H1 (cell line): ENCODE results near the gene TTC28. TPM values are rescaled to one million over a fixed set of nuclear protein-coding genes. Genes with fewer than 3 reads are reported as not detected.
"Not testable (repeated sequence)": the region's sequence is repeated elsewhere in the genome, so short reads cannot be mapped to it uniquely, and the experiment has no call there.

Source experiments
- CTCF ChIA-PET: fragments of 300-600 bp; sonication (Branson Sonifier 250); formaldehyde crosslinking; loops from one replicate; lab custom pipeline; 2021; ENCODE audit not compliant: partially characterized antibody; lab: Charles Lee
- POLR2A ChIA-PET: fragments of 300-600 bp; sonication (Branson Sonifier 250); formaldehyde crosslinking; loops from one replicate; lab custom pipeline; 2021; ENCODE audit warnings: inconsistent platforms; ENCODE audit not compliant: partially characterized antibody; lab: Charles Lee
- DNase-seq, 2 experiments: peaks; one replicate each; pipeline versions ENCODE4 v3.0.0 to v3.0.0-alpha.2; 2010 to 2022; ENCODE audit warnings: low spot score in 2 of 2, low read depth in 1 of 2, mixed read lengths in 1 of 2
- FAIRE-seq: peaks from 2 replicates; lab custom pipeline; 2011; peaks lifted over from hg19 to GRCh38; lab: Jason Lieb, UNC
- H2AFZ ChIP-seq: 2 replicates; pipeline ENCODE4 v1.8.1; 2012; ENCODE audit warnings: low read length, inconsistent platforms
- H2AK5ac ChIP-seq: 2 replicates; pipeline ENCODE4 v1.6.1; 2013; ENCODE audit warnings: low read depth, low read length
- H2BK120ac ChIP-seq: replicated peaks from 2 replicates; pipeline ENCODE3; 2013; ENCODE audit warnings: low read depth, low read length, inconsistent platforms
- H2BK12ac ChIP-seq: 2 replicates; pipeline ENCODE4 v1.6.1; 2013; ENCODE audit warnings: low read depth, low read length
- H2BK15ac ChIP-seq: 2 replicates; pipeline ENCODE4 v1.6.1; 2013; ENCODE audit warnings: low read length
- H2BK20ac ChIP-seq: 2 replicates; pipeline ENCODE4 v1.6.1; 2013; ENCODE audit warnings: low read length
- H2BK5ac ChIP-seq: 2 replicates; pipeline ENCODE4 v1.6.1; 2013; ENCODE audit warnings: low read depth, low read length
- H3K14ac ChIP-seq: 2 replicates; pipeline ENCODE4 v1.6.1; 2013; ENCODE audit warnings: inconsistent platforms; ENCODE audit not compliant: insufficient read length
- H3K18ac ChIP-seq: 2 replicates; pipeline ENCODE4 v1.6.1; 2013; ENCODE audit warnings: low read length; ENCODE audit errors: extremely low read depth
- H3K23ac ChIP-seq: 2 replicates; pipeline ENCODE4 v1.6.1; 2013; ENCODE audit warnings: inconsistent platforms; ENCODE audit not compliant: insufficient read length
- H3K23me2 ChIP-seq: 2 replicates; pipeline ENCODE4 v1.6.1; 2013; ENCODE audit warnings: low read depth, low read length
- H3K27ac ChIP-seq: 2 replicates; pipeline ENCODE4 v1.6.1; 2011; ENCODE audit warnings: low read depth, low read length, inconsistent platforms
- H3K27me3 ChIP-seq, 4 experiments: replicated peaks in 1 of 4; 1 replicate in 1 of 4; 2 replicates in 3 of 4; pipeline versions ENCODE4 v1.6.1 to v1.8.1; 2011 to 2013; ENCODE audit warnings: low read length in 3 of 4, mild to moderate bottlenecking in 3 of 4, inconsistent platforms in 2 of 4, mixed read lengths in 2 of 4, moderate library complexity in 1 of 4; ENCODE audit not compliant: control insufficient read depth in 3 of 4, insufficient read depth in 3 of 4; ENCODE audit errors: extremely low read depth in 1 of 4
- H3K36me3 ChIP-seq, 4 experiments: 2 replicates each; pipeline versions ENCODE4 v1.6.1 to v1.8.1; 2011 to 2013; ENCODE audit warnings: mild to moderate bottlenecking in 4 of 4, low read length in 3 of 4, moderate library complexity in 2 of 4, control low read depth in 1 of 4, inconsistent platforms in 1 of 4; ENCODE audit not compliant: insufficient read depth in 4 of 4, control insufficient read depth in 2 of 4
- H3K4ac ChIP-seq: replicated peaks from 2 replicates; pipeline ENCODE3; 2013; ENCODE audit warnings: low read length, low read depth, mixed read lengths, inconsistent platforms; ENCODE audit not compliant: insufficient read length
- H3K4me1 ChIP-seq, 4 experiments: replicated peaks in 1 of 4; 1 replicate in 1 of 4; 2 replicates in 3 of 4; pipeline versions ENCODE4 v1.6.1 to v1.8.1; 2011 to 2013; ENCODE audit warnings: low read length in 3 of 4, inconsistent platforms in 2 of 4, mixed read lengths in 1 of 4; ENCODE audit not compliant: insufficient read depth in 4 of 4, control insufficient read depth in 3 of 4
- H3K4me2 ChIP-seq, 2 experiments: 2 replicates each; pipeline versions ENCODE4 v1.6.1 to v1.8.1; 2011 to 2013; ENCODE audit warnings: low read depth in 2 of 2, low read length in 2 of 2, control low read depth in 1 of 2, inconsistent platforms in 1 of 2, mild to moderate bottlenecking in 1 of 2; ENCODE audit not compliant: insufficient read depth in 1 of 2
- H3K4me3 ChIP-seq, 4 experiments: fragments of 200-600, 300-600 bp in 1 of 4; sonication (generic), shearing (Covaris generic), sonication (Bioruptor Twin) in 1 of 4; 2 replicates each; pipeline versions ENCODE4 v1.5.1 to v1.8.1; 2011 to 2016; ENCODE audit warnings: low read length in 4 of 4, low read depth in 3 of 4, control low read depth in 2 of 4, inconsistent platforms in 2 of 4, mild to moderate bottlenecking in 2 of 4, mixed read lengths in 1 of 4, moderate library complexity in 1 of 4; ENCODE audit not compliant: insufficient read depth in 2 of 4; ENCODE audit errors: extremely low read depth in 1 of 4
- H3K56ac ChIP-seq: replicated peaks from 2 replicates; pipeline ENCODE3; 2013; ENCODE audit warnings: low read depth, mild to moderate bottlenecking, mixed read lengths, low read length, inconsistent platforms; ENCODE audit not compliant: insufficient read length
- H3K79me1 ChIP-seq: 2 replicates; pipeline ENCODE4 v1.6.1; 2013; ENCODE audit warnings: low read depth, low read length, control low read depth
- H3K79me2 ChIP-seq, 2 experiments: 2 replicates each; pipeline versions ENCODE4 v1.6.1 to v1.8.1; 2012 to 2013; ENCODE audit warnings: low read length in 2 of 2, mild to moderate bottlenecking in 2 of 2, inconsistent platforms in 1 of 2; ENCODE audit not compliant: insufficient read depth in 2 of 2, control insufficient read depth in 1 of 2
- H3K9ac ChIP-seq, 4 experiments: replicated peaks in 1 of 4; 1 replicate in 1 of 4; 2 replicates in 3 of 4; pipeline versions ENCODE4 v1.6.1 to v1.8.1; 2011 to 2013; ENCODE audit warnings: low read depth in 3 of 4, low read length in 3 of 4, control low read depth in 2 of 4, mild to moderate bottlenecking in 2 of 4, moderate library complexity in 2 of 4, inconsistent platforms in 1 of 4; ENCODE audit errors: extremely low read depth in 1 of 4
- H3K9me3 ChIP-seq, 2 experiments: 2 replicates each; pipeline versions ENCODE4 v1.6.1 to v1.8.1; 2012 to 2013; ENCODE audit warnings: mild to moderate bottlenecking in 2 of 2, moderate library complexity in 2 of 2, control low read depth in 1 of 2, inconsistent platforms in 1 of 2, low read depth in 1 of 2, low read length in 1 of 2, mixed read lengths in 1 of 2; ENCODE audit not compliant: insufficient read depth in 2 of 2
- H4K20me1 ChIP-seq, 2 experiments: replicated peaks in 1 of 2; 2 replicates each; pipeline versions ENCODE3 to v1.8.1; 2011 to 2013; ENCODE audit warnings: inconsistent platforms in 2 of 2, low read length in 2 of 2, mild to moderate bottlenecking in 1 of 2; ENCODE audit not compliant: insufficient read depth in 2 of 2, control insufficient read depth in 1 of 2
- H4K5ac ChIP-seq: 2 replicates; pipeline ENCODE4 v1.6.1; 2013; ENCODE audit warnings: low read length, low read depth, mixed read lengths, inconsistent platforms; ENCODE audit not compliant: insufficient read length
- H4K8ac ChIP-seq: 2 replicates; pipeline ENCODE4 v1.8.0; 2013; ENCODE audit warnings: mild to moderate bottlenecking, moderate library complexity, low read length, inconsistent platforms; ENCODE audit not compliant: insufficient read depth; ENCODE audit errors: extremely low read depth
- H4K91ac ChIP-seq: replicated peaks from 2 replicates; pipeline ENCODE3; 2013; ENCODE audit warnings: low read length, mixed read lengths, inconsistent platforms; ENCODE audit not compliant: insufficient read length
- WGBS, 2 experiments: shearing (Covaris generic) in 1 of 2; methylation state at CpG; one replicate each; pipeline versions ENCODE4 v1.1.6 to v1.1.7; 2013 to 2015; ENCODE audit warnings: low lambda C conversion rate in 2 of 2, mixed read lengths in 2 of 2, inconsistent platforms in 1 of 2, low coverage in 1 of 2, missing lambda C conversion rate in 1 of 2; ENCODE audit not compliant: insufficient replicate concordance in 2 of 2, insufficient coverage in 1 of 2, insufficient read length in 1 of 2; ENCODE audit errors: extremely low coverage in 1 of 2, missing lambda C conversion rate in 1 of 2; 5-methylcytosine and 5-hydroxymethylcytosine counted together
- polyA plus RNA-seq, 7 experiments: library from polyadenylated mRNA; depleted of rRNA in 3 of 7; stranded (reverse) in 5 of 7; unstranded in 2 of 7; fragments of >200 nt in 5 of 7; fragments of 200-250 nt in 2 of 7; gene quantifications; 1 replicate in 5 of 7; 2 replicates in 1 of 7; 4 replicates in 1 of 7; pipeline versions ENCODE4 v1.2.1 to v1.2.3, GENCODE V29; 2011 to 2013; ENCODE audit warnings: missing spikeins in 2 of 7, mixed read lengths in 2 of 7
- total RNA-seq: library from RNA; stranded (reverse); fragmentation: NEBNext Ultra II Directional; extraction: Animal tissue kit (Norgen Biotek cat#: 25700); gene quantifications from 2 replicates; pipeline ENCODE4 v1.2.1, GENCODE V29; 2021

Gene TTC28
- total and polyA plus RNA-seq, 2 of the 8 experiments (the other 6 are each of a cell fraction or from before 2014, with no cell fraction given) = 2.6 to 12.6 TPM

DNA sequence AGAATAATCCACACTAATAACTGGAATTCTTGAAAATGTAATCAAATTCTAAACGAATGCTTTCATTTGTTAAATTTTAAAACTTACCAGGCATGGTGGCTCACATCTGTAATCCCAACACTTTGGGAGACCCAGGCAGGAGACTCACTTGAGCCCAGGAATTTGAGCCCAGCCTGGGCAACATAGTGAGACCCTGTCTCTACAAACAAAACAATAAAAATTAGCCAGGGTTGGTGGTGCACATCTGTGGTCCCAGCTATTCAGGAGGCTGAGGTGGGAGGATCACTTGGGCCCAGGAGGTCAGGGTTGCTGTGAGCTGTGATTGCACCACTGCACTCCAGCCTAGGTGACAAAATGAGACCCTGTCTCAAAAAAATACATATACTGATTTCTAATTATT, 212.6 kb downstream of the TTC28 start:
- H3K18ac ChIP-seq, H4K20me1 ChIP-seq, H2AFZ ChIP-seq, H4K91ac ChIP-seq, H2BK120ac ChIP-seq, H4K5ac ChIP-seq, H3K27ac ChIP-seq, H3K14ac ChIP-seq, H3K79me1 ChIP-seq, H3K4ac ChIP-seq, H3K79me2 ChIP-seq, H3K56ac ChIP-seq, H3K4me1 ChIP-seq, H3K4me2 ChIP-seq, H4K8ac ChIP-seq, H3K36me3 ChIP-seq, H2BK20ac ChIP-seq, H3K9ac ChIP-seq, H3K4me3 ChIP-seq, H3K27me3 ChIP-seq, H3K9me3 ChIP-seq, FAIRE-seq, H2BK15ac ChIP-seq, H3K23me2 ChIP-seq, DNase-seq, H2AK5ac ChIP-seq, H3K23ac ChIP-seq, H2BK5ac ChIP-seq, H2BK12ac ChIP-seq, POLR2A ChIA-PET: not testable (repeated sequence)
- CTCF ChIA-PET = interaction anchor here (0.6 kb wide), 1 partner anchor 1922 kb away, joined by 3 read pairs; no protein-coding TSS in a partner anchor
- WGBS, 2 experiments = 92% methylated on average over 1 of the region's 1 CpG; no CpG with 5 or more reads in 1 of the 2 experiments
